Left renal pelvis (tissue), 4 donors: ENCODE results near the gene CNTF. TPM values are rescaled to one million over a fixed set of nuclear protein-coding genes. Genes with fewer than 3 reads are reported as not detected.
A peak's percentile ranks its signal among the peaks of the same experiment; 100 is the strongest.

ENCODE experiments used
- DNase-seq, 4 donors: peaks; one replicate each; pipeline ENCODE4 v3.0.0-alpha.2; 2013; ENCODE audit warnings: low read depth in 4 of 4, low spot score in 3 of 4
- polyA plus RNA-seq, 4 donors: library from polyadenylated mRNA; unstranded; fragments of 120-200 nt; gene quantifications; one replicate each; pipeline ENCODE4 v1.2.1, GENCODE V29; 2013; ENCODE audit not compliant: insufficient read length in 4 of 4

CNTF gene
- polyA plus RNA-seq, 4 donors: 0.99 to 1.6 (median 1.3) TPM

DNA sequence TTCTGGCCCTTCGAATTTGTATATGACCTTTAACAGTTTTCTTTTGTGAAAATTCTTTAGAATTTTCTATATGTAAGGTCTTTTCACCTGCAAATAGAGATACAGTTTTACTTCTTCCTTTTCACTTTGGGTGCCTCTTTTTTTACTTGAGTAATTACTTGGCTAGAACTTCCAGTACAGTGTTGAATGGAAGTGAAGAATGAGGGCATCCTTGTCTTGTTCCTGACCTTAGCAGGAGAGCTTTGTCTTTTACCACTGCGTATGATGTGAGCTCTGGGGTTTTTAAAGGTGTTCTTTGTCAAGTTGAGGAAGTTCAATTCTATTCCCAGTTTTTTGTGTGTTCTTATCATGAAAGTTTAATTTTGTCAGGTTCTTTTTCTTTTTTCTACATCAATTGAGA, 22.0 kb upstream of the CNTF start:
- no peak for DNase-seq

- no peak for DNase-seq
Measured at GRCh38 chr11:58606930-58607714, 15.3 kb upstream of the CNTF start.

GRCh38 chr11:58608331-58608730, 14.1 kb upstream of the CNTF start:
- no peak for DNase-seq

- DNase-seq: no peak
Measured at GRCh38 chr11:58609723-58610122, 12.7 kb upstream of the CNTF start.

GRCh38 chr11:58613228-58613627, 9.2 kb upstream of the CNTF start:
- no peak for DNase-seq

DNA sequence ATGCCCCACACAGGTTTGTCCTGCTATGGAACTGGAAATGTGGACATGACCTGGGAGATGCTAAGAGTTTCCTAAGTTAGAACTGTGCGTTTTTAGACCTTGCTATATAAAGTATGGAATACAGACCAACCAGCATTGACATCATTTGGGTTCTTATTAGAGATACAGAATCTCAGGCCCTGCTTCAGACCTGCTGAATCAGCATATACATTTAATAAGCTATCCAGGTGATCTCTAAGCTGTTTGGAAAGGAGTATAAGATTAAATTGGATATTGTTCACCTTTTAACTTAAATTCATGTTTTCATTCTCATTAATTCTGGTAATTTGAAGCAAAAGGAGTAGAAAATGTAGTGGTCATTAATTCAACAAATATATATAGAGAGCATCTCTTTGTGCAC, 6.9 kb upstream of the CNTF start:
- DNase-seq: no peak

DNA sequence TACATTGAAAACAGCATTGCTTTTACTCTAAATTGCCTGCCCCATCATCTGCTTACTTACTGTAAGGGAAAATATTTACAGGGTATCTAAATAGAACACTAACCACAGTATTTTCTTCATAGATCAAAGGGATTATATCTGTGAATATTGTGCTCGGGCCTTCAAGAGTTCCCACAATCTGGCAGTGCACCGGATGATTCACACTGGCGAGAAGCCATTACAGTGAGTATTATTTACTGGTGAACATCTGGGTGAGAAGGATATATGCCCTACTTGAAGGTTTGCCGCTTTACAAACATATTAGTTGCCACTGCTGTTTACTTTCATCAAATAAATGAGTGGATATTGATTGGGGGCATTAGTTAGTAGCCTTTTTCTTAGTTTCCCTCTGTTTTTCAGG, 5.9 kb upstream of the CNTF start:
- no peak for DNase-seq

GRCh38 chr11:58617976-58618557, 4.4 kb upstream of the CNTF start:
- DNase-seq: no peak

GRCh38 chr11:58621586-58622262, 741 bp upstream of the CNTF start:
- no peak for DNase-seq

- no peak for DNase-seq
Measured at GRCh38 chr11:58625086-58625485, 2.6 kb downstream of the CNTF start.

- DNase-seq: peak in 3 of 4 donors; percentile 8 to 22 (median 21)
Measured at GRCh38 chr11:58625826-58626460, 3.5 kb downstream of the CNTF start.

GRCh38 chr11:58626934-58627483, 4.5 kb downstream of the CNTF start:
- DNase-seq: no peak

- no peak for DNase-seq
Measured at GRCh38 chr11:58628446-58628845, 6.0 kb downstream of the CNTF start.

- DNase-seq: no peak
Measured at GRCh38 chr11:58629857-58630256, 7.4 kb downstream of the CNTF start.

GRCh38 chr11:58631378-58631777, 8.9 kb downstream of the CNTF start:
- DNase-seq: no peak

GRCh38 chr11:58632510-58632909, 10.0 kb downstream of the CNTF start:
- no peak for DNase-seq

DNA sequence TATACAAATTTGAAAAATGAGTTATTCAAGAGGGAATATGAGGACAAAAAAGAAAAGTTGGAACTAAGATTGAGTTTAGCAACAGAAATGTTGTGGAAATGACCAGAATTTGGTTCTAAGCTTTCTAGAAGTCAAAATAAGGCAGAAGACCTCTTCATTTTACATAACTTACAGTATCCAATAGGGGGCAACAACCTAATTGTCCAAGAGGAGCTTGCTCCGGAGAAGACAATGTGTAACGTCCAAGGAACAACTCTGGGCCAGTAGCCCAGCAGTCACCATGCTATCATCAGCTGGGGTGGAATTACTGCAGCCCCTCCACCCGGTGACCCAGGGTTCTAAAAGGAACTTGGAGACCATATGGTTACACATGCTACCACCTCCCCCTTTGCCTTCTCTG, 14.1 kb downstream of the CNTF start:
- DNase-seq: no peak

DNA sequence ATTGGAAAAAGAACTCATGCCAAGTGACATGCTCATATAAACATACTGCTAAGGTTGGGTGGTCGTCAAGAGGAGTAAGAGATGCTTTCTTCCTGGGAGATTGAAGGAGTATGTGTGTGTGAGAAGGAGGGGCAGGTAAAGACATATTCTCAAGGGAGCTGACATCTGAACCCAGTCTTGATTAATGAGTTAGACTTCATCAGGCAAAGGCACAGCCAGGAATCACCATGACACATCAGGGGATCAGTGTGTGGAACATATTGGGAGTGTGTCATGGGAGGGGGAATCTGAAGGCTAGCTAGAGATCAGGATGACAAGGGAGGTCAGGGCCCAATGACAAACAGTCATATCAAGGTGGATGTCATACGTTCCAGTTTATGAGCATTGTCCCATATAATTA, 14.9 kb downstream of the CNTF start:
- no peak for DNase-seq

DNA sequence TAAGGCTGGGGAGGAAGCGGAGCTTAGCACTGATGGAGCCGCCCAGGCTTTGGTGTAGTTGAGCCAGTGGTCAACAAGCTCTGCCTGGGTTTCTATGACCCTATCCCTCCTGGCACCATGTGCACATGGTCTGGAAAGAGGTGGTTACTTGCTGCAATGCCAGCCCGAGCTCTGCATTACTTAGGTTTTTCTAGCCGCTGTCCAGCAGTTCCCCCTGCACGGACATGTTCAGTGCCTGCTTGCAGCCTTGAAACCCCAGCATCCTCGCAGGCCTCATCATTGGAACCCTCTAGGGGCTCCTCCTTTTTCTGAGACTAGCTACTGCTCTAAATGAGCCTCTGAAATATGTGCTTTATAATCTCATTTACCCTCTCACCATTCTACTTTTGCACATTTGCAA, 16.6 kb downstream of the CNTF start:
- DNase-seq: no peak

- no peak for DNase-seq
Measured at GRCh38 chr11:58639669-58640068, 17.2 kb downstream of the CNTF start.

GRCh38 chr11:58640386-58641023, 18.0 kb downstream of the CNTF start:
- no peak for DNase-seq
